Psoas muscle (tissue), 8 donors: ENCODE measurements around the gene GAB2. TPM values are rescaled to one million over a fixed set of nuclear protein-coding genes. Genes with fewer than 3 reads are reported as not detected.

Source experiments
- ATAC-seq, 4 donors: fragments of 200-7000 bp; cut with Tn5 transposase; one replicate each; pipeline ENCODE4 v1.9.1; 2020; ENCODE audit warnings: moderate library complexity in 3 of 4, mild to moderate bottlenecking in 2 of 4
- DNase-seq, 2 donors: peaks; one replicate each; pipeline ENCODE4 v3.0.0-alpha.2; 2020
- H3K27ac ChIP-seq: fragments of 200-600 bp; one replicate; pipeline ENCODE4 v1.8.0; 2022
- H3K27me3 ChIP-seq, 3 donors: fragments of 200-600 bp in 1 of 3; one replicate each; pipeline versions ENCODE4 v1.6.1 to v1.8.0; 2013 to 2022; ENCODE audit warnings: low read length in 2 of 3, mild to moderate bottlenecking in 2 of 3, moderate library complexity in 1 of 3; ENCODE audit not compliant: insufficient read depth in 3 of 3
- H3K36me3 ChIP-seq, 2 donors: fragments of 200-600 bp in 1 of 2; one replicate each; pipeline versions ENCODE4 v1.6.1 to v1.8.0; 2013 to 2022; ENCODE audit warnings: low read depth in 1 of 2, mild to moderate bottlenecking in 1 of 2, moderate library complexity in 1 of 2; ENCODE audit not compliant: insufficient read depth in 1 of 2
- H3K4me1 ChIP-seq: fragments of 200-600 bp; one replicate; pipeline ENCODE4 v1.8.0; 2022
- H3K4me3 ChIP-seq: fragments of 200-600 bp; one replicate; pipeline ENCODE4 v1.8.0; 2022; ENCODE audit warnings: mild to moderate bottlenecking
- H3K9me3 ChIP-seq: fragments of 200-600 bp; one replicate; pipeline ENCODE4 v1.8.0; 2022
- CTCF ChIP-seq: fragments of 200-600 bp; IDR thresholded peaks from one replicate; pipeline ENCODE4 v1.8.0; 2022; ENCODE audit warnings: antibody characterized with exemption
- WGBS, 3 donors: extraction: QIAGEN DNeasy Blood & Tissue Kit; methylation state at CpG; one replicate each; pipeline versions ENCODE4 v1.1.6 to v1.1.7; 2013; 5-methylcytosine and 5-hydroxymethylcytosine counted together
- intact Hi-C, 2 donors: fragments of 100-400 bp; cut with DNase I; formaldehyde crosslinking; loops; one replicate each; pipeline versions ENCODE4 v1.11.0 to v1.14.2; 2022
- polyA plus RNA-seq, 3 donors: library from polyadenylated mRNA; stranded (reverse); fragments of 200-250 nt; gene quantifications; one replicate each; pipeline ENCODE4 v1.2.3, GENCODE V29; 2013
- total RNA-seq, 4 donors: library from RNA; stranded (reverse); fragmentation: NEBNext Ultra II Directional in 2 of 4; extraction: Animal tissue kit (Norgen Biotek cat#: 25700) in 2 of 4; gene quantifications; one replicate each; pipeline versions ENCODE4 v1.2.1 to v1.2.4, GENCODE V29; 2021 to 2023
- donor health status: healthy with polysubstance abuse.
- donor health status: DM: no; HTN: no; CAD: no; lungs with moderate emphysema.
- donor health status: Bipolar disorder and iron deficiency.
- donor health status: healthy.
- donor health status: DM: yes; HTN: yes; CAD: no.
- donor health status: DM: no; HTN: no; CAD: no.
- donor health status: DM: no; HTN: no; CAD: no.
- donor health status: DM: yes; HTN: yes; CAD: no.

The GAB2 gene
- total and polyA plus RNA-seq, 7 donors: 2.7 to 6.3 (median 4.7) TPM

DNA sequence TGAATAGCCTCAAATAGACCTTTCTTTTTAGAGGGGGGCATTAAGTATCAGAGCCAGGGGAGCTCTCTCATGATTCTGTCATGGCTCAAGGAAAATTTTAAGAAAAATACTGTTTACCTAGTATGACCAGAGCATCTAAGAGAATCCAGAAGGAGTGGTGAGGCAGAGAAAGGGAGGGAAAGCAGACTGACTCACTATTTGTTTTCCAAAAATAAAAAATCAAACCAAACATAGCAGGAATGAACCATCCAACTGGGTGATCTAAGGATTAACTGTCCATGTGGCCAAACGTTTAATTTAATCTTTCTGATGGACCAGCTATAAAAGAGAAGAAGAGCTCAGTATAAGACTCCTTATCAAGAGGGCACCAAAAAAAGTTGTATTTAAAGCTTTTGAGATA is 70.8 kb downstream of the GAB2 start:
- ATAC-seq: no peak
- peaks cover 8% of the 10 kb centered on the region for H3K4me1 ChIP-seq

GRCh38 chr11:78345450-78345849 is 72.2 kb downstream of the GAB2 start:
- H3K4me3 ChIP-seq: no peak overlapping the region
- no peak overlapping the region for H3K27ac ChIP-seq
- TF ChIP-seq CTCF: no peak
- DNase-seq (no peak), ATAC-seq (no peak)
- no peaks in the 10 kb centered on the region for H3K27me3 ChIP-seq
- intact Hi-C loops: no loop called here
- no peaks in the 10 kb centered on the region for H3K9me3 ChIP-seq
- peaks cover 8% of the 10 kb centered on the region for H3K4me1 ChIP-seq
- no peaks in the 10 kb centered on the region for H3K36me3 ChIP-seq
- WGBS, 3 donors: 52 to 61% (median 58%) methylated on average over 3 of the region's 3 CpGs

More for the DNA sequence above, 70.8 kb downstream of the GAB2 start:
- no peaks in the 10 kb centered on the region for H3K9me3 ChIP-seq
- H3K4me3 ChIP-seq: no peak overlapping the region
- 21 to 46% (median 29%) methylated on average over 1 of the region's 1 CpG for WGBS, 3 donors
- H3K27ac ChIP-seq: no peak overlapping the region
- H3K27me3 ChIP-seq: no peaks in the 10 kb centered on the region
- no peak for TF ChIP-seq CTCF
- intact Hi-C loops: no loop called here
- no peak for DNase-seq
- H3K36me3 ChIP-seq: no peaks in the 10 kb centered on the region

DNA sequence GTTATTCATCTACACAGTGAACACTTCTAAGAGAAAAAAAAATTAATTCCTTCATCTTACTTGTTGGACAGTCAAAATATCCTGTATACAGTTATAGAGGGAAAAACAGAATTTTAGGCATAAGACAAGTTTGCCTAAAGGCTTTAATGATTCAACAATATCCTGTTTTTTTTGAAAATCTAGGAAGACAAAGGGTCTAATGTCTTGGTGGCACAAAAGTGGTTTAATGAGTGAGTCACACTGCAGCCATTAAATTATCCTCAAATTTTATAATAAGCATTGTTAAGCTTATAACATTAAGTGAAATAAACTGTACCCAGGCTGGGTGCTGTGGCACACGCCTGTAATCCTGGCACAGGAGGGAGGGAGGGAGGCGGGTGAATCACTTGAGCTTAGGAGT is 72.9 kb downstream of the GAB2 start:
- ATAC-seq: no peak
- H3K4me3 ChIP-seq: no peak overlapping the region
- peaks cover 6% of the 10 kb centered on the region for H3K4me1 ChIP-seq
- H3K27me3 ChIP-seq: no peaks in the 10 kb centered on the region
- H3K36me3 ChIP-seq: no peaks in the 10 kb centered on the region
- 87 to 97% (median 89%) methylated on average over 2 of the region's 2 CpGs for WGBS, 3 donors
- no peaks in the 10 kb centered on the region for H3K9me3 ChIP-seq
- H3K27ac ChIP-seq: no peak overlapping the region
- no peak for TF ChIP-seq CTCF
- intact Hi-C loops: no loop called here
- DNase-seq: no peak

GRCh38 chr11:78344094-78344493 is 73.5 kb downstream of the GAB2 start:
- intact Hi-C loops: no loop called here
- H3K9me3 ChIP-seq: no peaks in the 10 kb centered on the region
- H3K4me3 ChIP-seq: no peak overlapping the region
- no peaks in the 10 kb centered on the region for H3K36me3 ChIP-seq
- ATAC-seq: no peak
- H3K4me1 ChIP-seq: peaks cover under 1% of the 10 kb centered on the region
- WGBS, 3 donors: 94 to 100% (median 97%) methylated on average over 1 of the region's 1 CpG
- TF ChIP-seq CTCF: no peak
- no peaks in the 10 kb centered on the region for H3K27me3 ChIP-seq
- no peak for DNase-seq
- H3K27ac ChIP-seq: no peak overlapping the region

DNA sequence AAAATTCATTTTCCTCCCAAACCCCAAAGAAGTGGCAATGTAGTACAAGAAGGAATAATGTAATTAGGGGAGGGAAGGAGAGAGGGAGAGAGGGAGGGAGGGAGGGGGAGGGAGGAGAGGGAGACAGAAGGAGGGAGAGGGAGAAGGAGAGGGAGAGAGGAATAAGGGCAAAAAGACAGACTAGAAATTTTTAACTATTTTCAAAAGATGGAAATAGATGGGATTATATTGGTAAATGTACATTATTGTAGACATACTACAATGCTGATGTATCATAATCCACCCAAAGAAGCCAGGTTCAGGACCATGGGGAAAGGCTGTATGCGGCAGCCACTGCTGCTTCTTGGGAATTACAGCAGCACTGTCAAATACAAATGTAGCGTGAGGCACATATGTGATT is 74.3 kb downstream of the GAB2 start:
- Histone ChIP-seq H3K4me1 (no peaks in the 10 kb centered on the region), H3K27ac (no peak overlapping the region), H3K36me3 (no peaks in the 10 kb centered on the region), H3K4me3 (no peak overlapping the region), H3K27me3 (no peaks in the 10 kb centered on the region), H3K9me3 (no peaks in the 10 kb centered on the region)
- ATAC-seq (no peak), DNase-seq (no peak)
- intact Hi-C loops: no loop called here
- no peak for TF ChIP-seq CTCF
- WGBS, 3 donors: 93 to 100% (median 99%) methylated on average over 2 of the region's 2 CpGs
